SK-N-SH treated with all-trans-retinoic acid at 6 μM for 48 hours (cell line): ENCODE measurements around the gene HUS1.

ENCODE experiments used
- ATAC-seq: fragments of 200-7000 bp; cut with Tn5 transposase; 3 replicates; pipeline ENCODE4 v1.9.1; 2020; ENCODE audit warnings: mild to moderate bottlenecking, moderate library complexity
- ARNTL ChIP-seq: fragments of 450-650 bp; formaldehyde crosslinking; IDR thresholded peaks from 2 replicates; pipeline ENCODE4 v1.5.0; 2020; ENCODE audit warnings: low read depth, mild to moderate bottlenecking, moderate library complexity, borderline replicate concordance
- BACH2 ChIP-seq: fragments of 250-450 bp; sonication (Bioruptor Pico); IDR thresholded peaks from 2 replicates; pipeline ENCODE4 v1.9.0; 2021; ENCODE audit warnings: mild to moderate bottlenecking, borderline replicate concordance
- CSDC2 ChIP-seq: fragments of 250-450 bp; sonication (Bioruptor Pico); IDR thresholded peaks from 2 replicates; pipeline ENCODE4 v1.5.0; 2020; ENCODE audit warnings: mild to moderate bottlenecking, moderate library complexity
- ESRRG ChIP-seq: fragments of 250-450 bp; sonication (Bioruptor Pico); IDR thresholded peaks from 2 replicates; pipeline ENCODE4 v1.6.1; 2021; ENCODE audit warnings: mild to moderate bottlenecking
- GLIS3 ChIP-seq: fragments of 250-450 bp; sonication (Bioruptor Pico); IDR thresholded peaks from 2 replicates; pipeline ENCODE4 v1.5.0; 2020; ENCODE audit warnings: mild to moderate bottlenecking, moderate library complexity
- ISL1 ChIP-seq: fragments of 250-450 bp; sonication (Bioruptor Pico); IDR thresholded peaks from 2 replicates; pipeline ENCODE4 v2.1.2; 2022; ENCODE audit warnings: mild to moderate bottlenecking, moderate library complexity
- OSR1 ChIP-seq: fragments of 250-450 bp; sonication (Bioruptor Pico); IDR thresholded peaks from 2 replicates; pipeline ENCODE4 v1.8.0; 2022; ENCODE audit warnings: moderate library complexity, mild to moderate bottlenecking, inconsistent platforms
- PPARA ChIP-seq: fragments of 250-450 bp; sonication (Bioruptor Pico); IDR thresholded peaks from 2 replicates; pipeline ENCODE4 v1.5.0; 2020; ENCODE audit warnings: mild to moderate bottlenecking, borderline replicate concordance
- RARB ChIP-seq: fragments of 250-450 bp; sonication (Bioruptor Pico); IDR thresholded peaks from 2 replicates; pipeline ENCODE4 v1.8.0; 2021; ENCODE audit warnings: mild to moderate bottlenecking, moderate library complexity
- SNAI2 ChIP-seq: fragments of 250-450 bp; sonication (Bioruptor Pico); IDR thresholded peaks from 2 replicates; pipeline ENCODE4 v1.5.0; 2020; ENCODE audit warnings: mild to moderate bottlenecking, moderate library complexity
- TCF4 ChIP-seq: fragments of 250-450 bp; sonication (Bioruptor Pico); IDR thresholded peaks from 2 replicates; pipeline ENCODE4 v1.8.0; 2021; ENCODE audit warnings: mild to moderate bottlenecking, moderate library complexity, borderline replicate concordance
- TOX ChIP-seq: fragments of 250-450 bp; sonication (Bioruptor Pico); IDR thresholded peaks from 2 replicates; pipeline ENCODE4 v1.8.0; 2021; ENCODE audit warnings: mild to moderate bottlenecking, moderate library complexity, borderline replicate concordance
- ZC3H10 ChIP-seq: fragments of 250-450 bp; sonication (Bioruptor Pico); IDR thresholded peaks from 2 replicates; pipeline ENCODE4 v1.5.1; 2021; ENCODE audit warnings: mild to moderate bottlenecking, moderate library complexity
- ZFP3 ChIP-seq: fragments of 250-450 bp; sonication (Bioruptor Pico); IDR thresholded peaks from 2 replicates; pipeline ENCODE4 v1.5.0; 2020; ENCODE audit warnings: mild to moderate bottlenecking, moderate library complexity
- ZFP30 ChIP-seq: fragments of 450-650 bp; formaldehyde crosslinking; IDR thresholded peaks from 2 replicates; pipeline ENCODE4 v1.5.0; 2022; ENCODE audit warnings: mild to moderate bottlenecking, moderate library complexity
- ZNF565 ChIP-seq: fragments of 450-650 bp; formaldehyde crosslinking; conservative IDR thresholded peaks from 2 replicates; pipeline ENCODE4 v1.5.0; 2020; ENCODE audit warnings: low read depth, mild to moderate bottlenecking, moderate library complexity
- ZNF70 ChIP-seq: fragments of 450-650 bp; formaldehyde crosslinking; IDR thresholded peaks from 2 replicates; pipeline ENCODE4 v1.5.0; 2020; ENCODE audit warnings: mild to moderate bottlenecking, moderate library complexity
- ZNF8 ChIP-seq: fragments of 450-650 bp; formaldehyde crosslinking; IDR thresholded peaks from 2 replicates; pipeline ENCODE4 v1.5.0; 2020; ENCODE audit warnings: mild to moderate bottlenecking, moderate library complexity
- TF ChIP-seq, protein P1 (sequence below): fragments of 250-450 bp; sonication (Bioruptor Pico); IDR thresholded peaks from 2 replicates; pipeline ENCODE4 v1.8.0; 2020; ENCODE audit warnings: mild to moderate bottlenecking, moderate library complexity, borderline replicate concordance
- TF ChIP-seq, protein P2 (sequence below): fragments of 250-450 bp; sonication (Bioruptor Pico); IDR thresholded peaks from 2 replicates; pipeline ENCODE4 v1.5.0; 2020; ENCODE audit warnings: mild to moderate bottlenecking, moderate library complexity
- TF ChIP-seq, protein P3 (sequence below): fragments of 250-450 bp; sonication (Bioruptor Pico); IDR thresholded peaks from 2 replicates; pipeline ENCODE4 v1.5.1; 2021; ENCODE audit warnings: mild to moderate bottlenecking, moderate library complexity

Gene HUS1

DNA sequence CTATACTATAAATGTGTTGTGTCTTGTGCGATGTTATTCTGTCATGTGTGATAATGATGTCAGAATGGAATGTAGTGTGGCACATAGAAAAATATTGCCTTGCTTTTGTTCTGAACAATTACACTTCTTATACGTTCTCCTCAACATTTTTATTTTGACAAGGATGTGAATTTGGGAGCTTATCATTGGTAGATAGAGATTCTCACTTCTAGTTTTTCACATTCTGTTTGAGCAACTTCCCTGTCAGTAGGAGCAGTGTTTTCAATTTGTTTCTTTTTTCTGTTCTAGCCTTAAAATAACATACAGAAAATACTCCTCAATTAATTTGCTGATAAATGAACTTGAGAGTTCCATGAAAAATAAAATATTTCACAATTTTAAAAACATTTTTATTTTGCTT is 31.9 kb upstream of the HUS1 start:
- no peak for ATAC-seq
- TF ChIP-seq BACH2 (CRISPR knock-in tag) (no peak), ISL1 (CRISPR knock-in tag) (no peak), ESRRG (CRISPR knock-in tag) (no peak), ZNF565 (no peak), ARNTL (CRISPR knock-in tag) (no peak), OSR1 (CRISPR knock-in tag) (no peak), CSDC2 (no peak), ZNF8 (CRISPR knock-in tag) (no peak), ZFP30 (no peak), TOX (CRISPR knock-in tag) (no peak), ZC3H10 (no peak), RARB (CRISPR knock-in tag) (no peak), GLIS3 (CRISPR knock-in tag) (no peak), PPARA (CRISPR knock-in tag) (no peak), TCF4 (CRISPR knock-in tag) (no peak), SNAI2 (CRISPR knock-in tag) (no peak), ZFP3 (CRISPR knock-in tag) (no peak)
- TF ChIP-seq, protein P1, sequence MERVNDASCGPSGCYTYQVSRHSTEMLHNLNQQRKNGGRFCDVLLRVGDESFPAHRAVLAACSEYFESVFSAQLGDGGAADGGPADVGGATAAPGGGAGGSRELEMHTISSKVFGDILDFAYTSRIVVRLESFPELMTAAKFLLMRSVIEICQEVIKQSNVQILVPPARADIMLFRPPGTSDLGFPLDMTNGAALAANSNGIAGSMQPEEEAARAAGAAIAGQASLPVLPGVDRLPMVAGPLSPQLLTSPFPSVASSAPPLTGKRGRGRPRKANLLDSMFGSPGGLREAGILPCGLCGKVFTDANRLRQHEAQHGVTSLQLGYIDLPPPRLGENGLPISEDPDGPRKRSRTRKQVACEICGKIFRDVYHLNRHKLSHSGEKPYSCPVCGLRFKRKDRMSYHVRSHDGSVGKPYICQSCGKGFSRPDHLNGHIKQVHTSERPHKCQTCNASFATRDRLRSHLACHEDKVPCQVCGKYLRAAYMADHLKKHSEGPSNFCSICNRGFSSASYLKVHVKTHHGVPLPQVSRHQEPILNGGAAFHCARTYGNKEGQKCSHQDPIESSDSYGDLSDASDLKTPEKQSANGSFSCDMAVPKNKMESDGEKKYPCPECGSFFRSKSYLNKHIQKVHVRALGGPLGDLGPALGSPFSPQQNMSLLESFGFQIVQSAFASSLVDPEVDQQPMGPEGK (CRISPR knock-in tag) = no peak
- TF ChIP-seq, protein P2, sequence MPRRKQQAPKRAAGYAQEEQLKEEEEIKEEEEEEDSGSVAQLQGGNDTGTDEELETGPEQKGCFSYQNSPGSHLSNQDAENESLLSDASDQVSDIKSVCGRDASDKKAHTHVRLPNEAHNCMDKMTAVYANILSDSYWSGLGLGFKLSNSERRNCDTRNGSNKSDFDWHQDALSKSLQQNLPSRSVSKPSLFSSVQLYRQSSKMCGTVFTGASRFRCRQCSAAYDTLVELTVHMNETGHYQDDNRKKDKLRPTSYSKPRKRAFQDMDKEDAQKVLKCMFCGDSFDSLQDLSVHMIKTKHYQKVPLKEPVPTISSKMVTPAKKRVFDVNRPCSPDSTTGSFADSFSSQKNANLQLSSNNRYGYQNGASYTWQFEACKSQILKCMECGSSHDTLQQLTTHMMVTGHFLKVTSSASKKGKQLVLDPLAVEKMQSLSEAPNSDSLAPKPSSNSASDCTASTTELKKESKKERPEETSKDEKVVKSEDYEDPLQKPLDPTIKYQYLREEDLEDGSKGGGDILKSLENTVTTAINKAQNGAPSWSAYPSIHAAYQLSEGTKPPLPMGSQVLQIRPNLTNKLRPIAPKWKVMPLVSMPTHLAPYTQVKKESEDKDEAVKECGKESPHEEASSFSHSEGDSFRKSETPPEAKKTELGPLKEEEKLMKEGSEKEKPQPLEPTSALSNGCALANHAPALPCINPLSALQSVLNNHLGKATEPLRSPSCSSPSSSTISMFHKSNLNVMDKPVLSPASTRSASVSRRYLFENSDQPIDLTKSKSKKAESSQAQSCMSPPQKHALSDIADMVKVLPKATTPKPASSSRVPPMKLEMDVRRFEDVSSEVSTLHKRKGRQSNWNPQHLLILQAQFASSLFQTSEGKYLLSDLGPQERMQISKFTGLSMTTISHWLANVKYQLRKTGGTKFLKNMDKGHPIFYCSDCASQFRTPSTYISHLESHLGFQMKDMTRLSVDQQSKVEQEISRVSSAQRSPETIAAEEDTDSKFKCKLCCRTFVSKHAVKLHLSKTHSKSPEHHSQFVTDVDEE (CRISPR knock-in tag) = no peak
- TF ChIP-seq, protein P3, sequence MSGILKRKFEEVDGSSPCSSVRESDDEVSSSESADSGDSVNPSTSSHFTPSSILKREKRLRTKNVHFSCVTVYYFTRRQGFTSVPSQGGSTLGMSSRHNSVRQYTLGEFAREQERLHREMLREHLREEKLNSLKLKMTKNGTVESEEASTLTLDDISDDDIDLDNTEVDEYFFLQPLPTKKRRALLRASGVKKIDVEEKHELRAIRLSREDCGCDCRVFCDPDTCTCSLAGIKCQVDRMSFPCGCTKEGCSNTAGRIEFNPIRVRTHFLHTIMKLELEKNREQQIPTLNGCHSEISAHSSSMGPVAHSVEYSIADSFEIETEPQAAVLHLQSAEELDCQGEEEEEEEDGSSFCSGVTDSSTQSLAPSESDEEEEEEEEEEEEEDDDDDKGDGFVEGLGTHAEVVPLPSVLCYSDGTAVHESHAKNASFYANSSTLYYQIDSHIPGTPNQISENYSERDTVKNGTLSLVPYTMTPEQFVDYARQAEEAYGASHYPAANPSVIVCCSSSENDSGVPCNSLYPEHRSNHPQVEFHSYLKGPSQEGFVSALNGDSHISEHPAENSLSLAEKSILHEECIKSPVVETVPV (CRISPR knock-in tag) = no peak

DNA sequence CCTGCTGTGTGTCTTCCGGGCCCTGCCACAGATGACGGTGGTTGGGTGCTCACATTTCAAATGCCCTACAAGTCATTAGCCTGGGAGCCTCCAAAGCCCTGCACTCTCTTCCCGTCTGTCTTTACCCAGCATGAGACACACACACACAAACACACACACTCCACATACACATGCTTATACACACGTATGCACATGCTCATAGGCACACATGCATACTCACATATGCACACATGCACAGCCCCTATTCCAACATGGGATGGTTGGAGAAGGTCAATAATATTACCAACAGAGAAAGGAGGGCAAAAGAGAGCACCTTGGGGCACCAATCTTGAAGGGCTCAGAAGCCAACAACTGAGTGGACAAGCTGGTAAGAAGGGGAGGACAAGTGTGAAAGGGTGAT is 30.5 kb upstream of the HUS1 start:
- TF ChIP-seq, protein P1 (CRISPR knock-in tag) = no peak
- TF ChIP-seq ZC3H10 (no peak), ZNF8 (CRISPR knock-in tag) (no peak), ZFP30 (no peak), CSDC2 (no peak), SNAI2 (CRISPR knock-in tag) (no peak), PPARA (CRISPR knock-in tag) (no peak), ZNF70 (CRISPR knock-in tag) (no peak), GLIS3 (CRISPR knock-in tag) (no peak), ARNTL (CRISPR knock-in tag) (no peak), ZFP3 (CRISPR knock-in tag) (no peak), OSR1 (CRISPR knock-in tag) (no peak), ESRRG (CRISPR knock-in tag) (no peak), ISL1 (CRISPR knock-in tag) (no peak), ZNF565 (no peak), TOX (CRISPR knock-in tag) (no peak)
- TF ChIP-seq, protein P2 (CRISPR knock-in tag) = no peak
- TF ChIP-seq, all 23 proteins: peak for 0
- no peak for ATAC-seq
